ENCODE measurements around the gene PIK3C3. TPM values are rescaled to one million over a fixed set of nuclear protein-coding genes. Genes with fewer than 3 reads are reported as not detected.

PIK3C3 gene
- total and polyA plus RNA-seq, 9 of the 15 experiments (the other 6 are each of a cell fraction or from before 2014, with no cell fraction given): 27.0 to 101 (median 42.9) TPM

- no peak for DNase-seq (ENCODE audit: extremely low read depth in 1 of 4, low spot score in 3 of 4)
- H3K4me2 ChIP-seq (ENCODE audit: insufficient read depth, low read length): no peak overlapping the region
- CTCF ChIA-PET (ENCODE audit: low intra/inter-chr PET ratio): no interaction called here
- WGBS (ENCODE audit: insufficient coverage, low coverage, missing lambda C conversion rate): 100% methylated on average over 1 of the region's 1 CpG
- no peaks in the 10 kb centered on the region for H3K79me2 ChIP-seq (ENCODE audit: control insufficient read depth, insufficient read depth, low read length)
- no peak for FAIRE-seq
- no peak overlapping the region for H3K9ac ChIP-seq (ENCODE audit: insufficient read depth in 1 of 2, low read depth in 2 of 2, low read length in 2 of 2)
- H3K4me3 ChIP-seq: no peak overlapping the region
- no peaks in the 10 kb centered on the region for H3K27me3 ChIP-seq (ENCODE audit: control insufficient read depth in 2 of 2, insufficient read depth in 2 of 2, low read length in 2 of 2)
- intact Hi-C loops (cut with micrococcal nuclease) (no loop called here), in situ Hi-C loops (cut with MboI) (no loop called here)
- TF ChIP-seq HDAC3 (IDR thresholded peaks at IDR 0.05; ENCODE audit: borderline replicate concordance, partially characterized antibody) (no peak), AFF1 (IDR thresholded peaks at IDR 0.05; ENCODE audit: low read depth in 1 of 2, partially characterized antibody in 2 of 2) (no peak), ZBED1 (IDR thresholded peaks at IDR 0.05) (no peak)
- no peak overlapping the region for H2AFZ ChIP-seq (ENCODE audit: low read depth, low read length)
- no peaks in the 10 kb centered on the region for H3K9me1 ChIP-seq (ENCODE audit: control insufficient read depth, insufficient read depth, low read length)
- peaks cover 13% of the 10 kb centered on the region; the same call in 2 of the 3 replicates for H3K36me3 ChIP-seq (ENCODE audit: control insufficient read depth, insufficient read depth, low read length)
- no peaks in the 10 kb centered on the region for H3K9me3 ChIP-seq (replicated peaks; ENCODE audit: control insufficient read depth, insufficient read depth, low read depth, low read length)
- no peaks in the 10 kb centered on the region for H3K4me1 ChIP-seq (replicated peaks in 1 of 2; ENCODE audit: control insufficient read depth in 2 of 2, insufficient read depth in 2 of 2, low read length in 2 of 2)
- no peaks in the 10 kb centered on the region for H4K20me1 ChIP-seq (replicated peaks; ENCODE audit: control insufficient read depth, insufficient read depth, low read length)
- POLR2A ChIA-PET: no interaction called here
- no peak for ATAC-seq
- H3K27ac ChIP-seq (ENCODE audit: extremely low read depth, low read depth, low read length): no peak overlapping the region
- no TSS peak for BruUV-seq (replicated peaks)
Measured at GRCh38 chr18:42039396-42039795, 84.4 kb downstream of the PIK3C3 start.
